Measurements from ENCODE around the gene MED27.

DNA sequence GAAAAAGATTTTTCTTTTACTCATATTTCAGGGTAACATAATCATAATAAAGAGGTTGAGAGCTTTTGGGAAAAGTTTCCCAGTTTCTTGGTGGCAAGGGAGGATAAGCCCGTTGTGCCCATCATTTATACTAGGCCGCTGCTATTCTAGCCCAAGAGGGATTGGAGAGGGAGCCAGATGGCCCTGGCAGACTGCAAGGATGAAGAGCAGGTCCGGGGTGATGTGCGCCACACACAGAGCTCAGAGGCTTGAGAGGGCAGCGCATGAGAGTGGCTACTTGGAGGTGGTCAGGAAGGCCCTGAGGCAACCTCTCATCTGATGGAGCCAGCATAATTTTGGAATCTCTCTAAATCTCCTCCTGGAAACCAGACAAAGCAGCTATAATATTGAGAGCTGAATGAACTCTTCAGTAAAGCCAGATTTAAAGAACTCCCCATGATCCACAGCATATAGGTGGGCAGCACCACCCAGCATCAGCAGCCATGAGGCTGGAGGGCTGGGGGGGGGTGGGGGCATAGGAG lies 110.1 kb downstream of the MED27 start:
- TF ChIP-seq, protein P1, sequence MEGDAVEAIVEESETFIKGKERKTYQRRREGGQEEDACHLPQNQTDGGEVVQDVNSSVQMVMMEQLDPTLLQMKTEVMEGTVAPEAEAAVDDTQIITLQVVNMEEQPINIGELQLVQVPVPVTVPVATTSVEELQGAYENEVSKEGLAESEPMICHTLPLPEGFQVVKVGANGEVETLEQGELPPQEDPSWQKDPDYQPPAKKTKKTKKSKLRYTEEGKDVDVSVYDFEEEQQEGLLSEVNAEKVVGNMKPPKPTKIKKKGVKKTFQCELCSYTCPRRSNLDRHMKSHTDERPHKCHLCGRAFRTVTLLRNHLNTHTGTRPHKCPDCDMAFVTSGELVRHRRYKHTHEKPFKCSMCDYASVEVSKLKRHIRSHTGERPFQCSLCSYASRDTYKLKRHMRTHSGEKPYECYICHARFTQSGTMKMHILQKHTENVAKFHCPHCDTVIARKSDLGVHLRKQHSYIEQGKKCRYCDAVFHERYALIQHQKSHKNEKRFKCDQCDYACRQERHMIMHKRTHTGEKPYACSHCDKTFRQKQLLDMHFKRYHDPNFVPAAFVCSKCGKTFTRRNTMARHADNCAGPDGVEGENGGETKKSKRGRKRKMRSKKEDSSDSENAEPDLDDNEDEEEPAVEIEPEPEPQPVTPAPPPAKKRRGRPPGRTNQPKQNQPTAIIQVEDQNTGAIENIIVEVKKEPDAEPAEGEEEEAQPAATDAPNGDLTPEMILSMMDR (conservative IDR thresholded peaks at IDR 0.05; ENCODE audit: low read depth, low read length), result no peak
- TF ChIP-seq EZH2 (IDR thresholded peaks at IDR 0.05; ENCODE audit: low read length, unreplicated experiment) (no peak), EZH2phosphoT487 (IDR thresholded peaks at IDR 0.05; ENCODE audit: borderline replicate concordance, low read length) (no peak)
